ENCODE data around the gene CCDC88C.

GRCh38 chr14:91416744-91417119 is 888 bp downstream of the CCDC88C start:
- TF ChIP-seq, protein P1, sequence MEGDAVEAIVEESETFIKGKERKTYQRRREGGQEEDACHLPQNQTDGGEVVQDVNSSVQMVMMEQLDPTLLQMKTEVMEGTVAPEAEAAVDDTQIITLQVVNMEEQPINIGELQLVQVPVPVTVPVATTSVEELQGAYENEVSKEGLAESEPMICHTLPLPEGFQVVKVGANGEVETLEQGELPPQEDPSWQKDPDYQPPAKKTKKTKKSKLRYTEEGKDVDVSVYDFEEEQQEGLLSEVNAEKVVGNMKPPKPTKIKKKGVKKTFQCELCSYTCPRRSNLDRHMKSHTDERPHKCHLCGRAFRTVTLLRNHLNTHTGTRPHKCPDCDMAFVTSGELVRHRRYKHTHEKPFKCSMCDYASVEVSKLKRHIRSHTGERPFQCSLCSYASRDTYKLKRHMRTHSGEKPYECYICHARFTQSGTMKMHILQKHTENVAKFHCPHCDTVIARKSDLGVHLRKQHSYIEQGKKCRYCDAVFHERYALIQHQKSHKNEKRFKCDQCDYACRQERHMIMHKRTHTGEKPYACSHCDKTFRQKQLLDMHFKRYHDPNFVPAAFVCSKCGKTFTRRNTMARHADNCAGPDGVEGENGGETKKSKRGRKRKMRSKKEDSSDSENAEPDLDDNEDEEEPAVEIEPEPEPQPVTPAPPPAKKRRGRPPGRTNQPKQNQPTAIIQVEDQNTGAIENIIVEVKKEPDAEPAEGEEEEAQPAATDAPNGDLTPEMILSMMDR (IDR thresholded peaks at IDR 0.05; ENCODE audit: insufficient read depth, low read depth, low read length), result no peak
- TF ChIP-seq EZH2 (IDR thresholded peaks at IDR 0.05; ENCODE audit: insufficient read depth, low read length), result no peak
